Astrocyte (in vitro differentiated cells and primary cell): Measurements from ENCODE around the gene ETV1. TPM values are rescaled to one million over a fixed set of nuclear protein-coding genes. Genes with fewer than 3 reads are reported as not detected.

ENCODE experiments used
- DNase-seq: peaks from one replicate; pipeline ENCODE4 v3.0.0-alpha.2; 2010; ENCODE audit warnings: low read depth
- FAIRE-seq: peaks from 2 replicates; lab custom pipeline; 2011; peaks lifted over from hg19 to GRCh38; lab: Jason Lieb, UNC
- H2AFZ ChIP-seq: 2 replicates; pipeline ENCODE4 v1.6.0; 2012; ENCODE audit warnings: low read depth, low read length, inconsistent platforms
- H3K27ac ChIP-seq: 2 replicates; pipeline ENCODE4 v1.5.1; 2011; ENCODE audit warnings: low read depth, low read length, inconsistent platforms
- H3K27me3 ChIP-seq: 2 replicates; pipeline ENCODE4 v1.6.0; 2011; ENCODE audit warnings: low read length, inconsistent platforms; ENCODE audit not compliant: insufficient read depth
- H3K36me3 ChIP-seq: 2 replicates; pipeline ENCODE4 v1.5.1; 2011; ENCODE audit warnings: low read length, inconsistent platforms; ENCODE audit not compliant: insufficient read depth
- H3K4me1 ChIP-seq: 2 replicates; pipeline ENCODE4 v1.5.1; 2011; ENCODE audit warnings: low read length, inconsistent platforms; ENCODE audit not compliant: insufficient read depth
- H3K4me2 ChIP-seq: 2 replicates; pipeline ENCODE4 v1.6.0; 2012; ENCODE audit warnings: low read length, inconsistent platforms
- H3K4me3 ChIP-seq: 2 replicates; pipeline ENCODE4 v1.5.1; 2011; ENCODE audit warnings: low read depth, mild to moderate bottlenecking, low read length, inconsistent platforms; ENCODE audit not compliant: insufficient read depth
- H3K79me2 ChIP-seq: 2 replicates; pipeline ENCODE4 v1.6.0; 2012; ENCODE audit warnings: mild to moderate bottlenecking, low read length, inconsistent platforms; ENCODE audit not compliant: insufficient read depth
- H3K9ac ChIP-seq: 2 replicates; pipeline ENCODE4 v1.6.0; 2012; ENCODE audit warnings: mild to moderate bottlenecking, low read length, inconsistent platforms
- H3K9me3 ChIP-seq: 2 replicates; pipeline ENCODE4 v1.5.1; 2012; ENCODE audit warnings: low read depth, mild to moderate bottlenecking, low read length, inconsistent platforms; ENCODE audit not compliant: insufficient read depth
- H4K20me1 ChIP-seq: 2 replicates; pipeline ENCODE4 v1.6.0; 2012; ENCODE audit warnings: low read length, inconsistent platforms; ENCODE audit not compliant: insufficient read depth
- H3K27ac Mint-ChIP-seq: one replicate; pipeline ENCODE4 v1.8.0; 2021; ENCODE audit warnings: mild to moderate bottlenecking, mixed read lengths; ENCODE audit not compliant: unreplicated experiment
- H3K27me3 Mint-ChIP-seq: one replicate; pipeline ENCODE4 v1.8.0; 2021; ENCODE audit warnings: low read depth, mixed read lengths; ENCODE audit not compliant: unreplicated experiment
- H3K36me3 Mint-ChIP-seq: one replicate; pipeline ENCODE4 v1.8.0; 2021; ENCODE audit warnings: low read depth, mixed read lengths; ENCODE audit not compliant: unreplicated experiment
- H3K4me1 Mint-ChIP-seq: one replicate; pipeline ENCODE4 v1.8.0; 2021; ENCODE audit warnings: low read depth, mixed read lengths; ENCODE audit not compliant: unreplicated experiment
- H3K4me3 Mint-ChIP-seq: one replicate; pipeline ENCODE4 v1.8.0; 2021; ENCODE audit warnings: mild to moderate bottlenecking, moderate library complexity, mixed read lengths; ENCODE audit not compliant: unreplicated experiment
- H3K9me3 Mint-ChIP-seq: one replicate; pipeline ENCODE4 v1.8.0; 2021; ENCODE audit warnings: mild to moderate bottlenecking, mixed read lengths; ENCODE audit not compliant: unreplicated experiment
- CTCF ChIP-seq: IDR thresholded peaks from 2 replicates; pipeline ENCODE4 v1.5.1; 2011; ENCODE audit warnings: low read depth, mild to moderate bottlenecking, inconsistent platforms, low read length, moderate library complexity; ENCODE audit not compliant: insufficient read depth
- EZH2 ChIP-seq: IDR thresholded peaks from 2 replicates; pipeline ENCODE4 v1.6.1; 2012; ENCODE audit warnings: mild to moderate bottlenecking, low read length, inconsistent platforms; ENCODE audit not compliant: insufficient read depth
- total RNA-seq: library from RNA; stranded (reverse); gene quantifications from 2 replicates; pipeline ENCODE4 v1.2.1, GENCODE V29; 2021

Gene ETV1
- total RNA-seq, 1 donor from 2014 or later = 12.6 TPM

- no peak overlapping the region for H3K27ac Mint-ChIP-seq
- TF ChIP-seq EZH2 (no peak), CTCF (no peak)
Measured at GRCh38 chr7:13946181-13946580, 43.3 kb downstream of the ETV1 start.

DNA sequence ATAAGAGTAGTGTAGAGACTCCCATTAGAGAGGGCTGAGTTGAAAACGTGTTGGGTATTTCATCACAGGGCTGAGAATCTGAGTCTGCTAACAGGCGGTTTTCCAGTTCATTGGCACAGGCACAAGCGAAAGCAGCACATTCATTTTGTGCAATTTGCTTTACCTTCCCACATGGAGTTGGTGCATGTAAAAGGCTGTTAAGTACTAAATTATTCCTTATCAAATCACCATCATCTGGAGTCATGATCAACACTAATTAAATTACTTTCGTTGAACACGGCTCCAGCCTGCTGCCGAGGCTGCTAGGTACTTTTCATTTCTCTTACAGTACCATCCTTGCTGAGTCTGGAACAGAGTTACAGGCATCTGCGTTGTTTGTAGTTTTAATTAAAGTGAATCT, 43.8 kb downstream of the ETV1 start:
- Mint-ChIP-seq H3K4me1 (peaks cover 11% of the 10 kb centered on the region), H3K9me3 (no peaks in the 10 kb centered on the region), H3K36me3 (no peaks in the 10 kb centered on the region), H3K4me3 (no peak overlapping the region), H3K27me3 (no peaks in the 10 kb centered on the region), H3K27ac (no peak overlapping the region)
- Histone ChIP-seq H3K9ac (no peak overlapping the region), H3K27me3 (no peaks in the 10 kb centered on the region), H3K36me3 (no peaks in the 10 kb centered on the region), H3K9me3 (no peaks in the 10 kb centered on the region), H3K4me1 (peaks cover 4% of the 10 kb centered on the region), H3K79me2 (no peaks in the 10 kb centered on the region), H4K20me1 (no peaks in the 10 kb centered on the region), H2AFZ (no peak overlapping the region), H3K27ac (no peak overlapping the region), H3K4me3 (peak overlapping the region; percentile 6), H3K4me2 (peak overlapping the region; percentile 63)
- no peak for FAIRE-seq
- TF ChIP-seq EZH2 (no peak), CTCF (no peak)
- DNase-seq = peak; percentile 70

More at GRCh38 chr7:13946181-13946580, 43.3 kb downstream of the ETV1 start:
- H3K9me3 ChIP-seq = no peaks in the 10 kb centered on the region
- FAIRE-seq (peak; percentile 72), DNase-seq (peak; percentile 93)
- no peaks in the 10 kb centered on the region for H3K36me3 Mint-ChIP-seq
- peak overlapping the region; percentile 63 for H3K4me2 ChIP-seq
- H3K9ac ChIP-seq = no peak overlapping the region
- no peaks in the 10 kb centered on the region for H3K27me3 Mint-ChIP-seq
- H3K4me3 Mint-ChIP-seq = no peak overlapping the region
- no peaks in the 10 kb centered on the region for H3K36me3 ChIP-seq
- H3K9me3 Mint-ChIP-seq = no peaks in the 10 kb centered on the region
- no peak overlapping the region for H3K27ac ChIP-seq
- H3K4me1 ChIP-seq = peaks cover 4% of the 10 kb centered on the region
- peaks cover 11% of the 10 kb centered on the region for H3K4me1 Mint-ChIP-seq
- no peaks in the 10 kb centered on the region for H4K20me1 ChIP-seq
- no peaks in the 10 kb centered on the region for H3K27me3 ChIP-seq
- no peaks in the 10 kb centered on the region for H3K79me2 ChIP-seq
- peak overlapping the region; percentile 6 for H3K4me3 ChIP-seq
- no peak overlapping the region for H2AFZ ChIP-seq

GRCh38 chr7:13933536-13933935, 55.9 kb downstream of the ETV1 start:
- Mint-ChIP-seq H3K36me3 (peaks cover 7% of the 10 kb centered on the region), H3K9me3 (no peaks in the 10 kb centered on the region), H3K4me3 (no peak overlapping the region), H3K4me1 (peaks cover 3% of the 10 kb centered on the region), H3K27me3 (no peaks in the 10 kb centered on the region), H3K27ac (no peak overlapping the region)
- Histone ChIP-seq H3K9ac (no peak overlapping the region), H3K36me3 (no peaks in the 10 kb centered on the region), H3K4me3 (no peak overlapping the region), H3K27me3 (no peaks in the 10 kb centered on the region), H2AFZ (no peak overlapping the region), H3K79me2 (no peaks in the 10 kb centered on the region), H3K27ac (no peak overlapping the region), H3K9me3 (no peaks in the 10 kb centered on the region), H4K20me1 (no peaks in the 10 kb centered on the region), H3K4me2 (no peak overlapping the region), H3K4me1 (no peaks in the 10 kb centered on the region)
- DNase-seq (no peak), FAIRE-seq (peak; percentile 55)
- TF ChIP-seq CTCF (no peak), EZH2 (no peak)
